HG03060 (cell line): ENCODE data around the gene TEX44.

Experiments used
- ATAC-seq: cut with Tn5 transposase; IDR thresholded peaks from one replicate; pipeline ENCODE4 v1.9.1; 2021; ENCODE audit warnings: low read depth, moderate number of reproducible peaks; ENCODE audit not compliant: unreplicated experiment

The TEX44 gene

GRCh38 chr2:231627384-231628120 is 34.9 kb downstream of the TEX44 start:
- ATAC-seq = no peak

- no peak for ATAC-seq
Observed at GRCh38 chr2:231632559-231633142, 40.0 kb downstream of the TEX44 start.

GRCh38 chr2:231633241-231633976 is 40.7 kb downstream of the TEX44 start:
- ATAC-seq = no peak

GRCh38 chr2:231634412-231634811 is 41.7 kb downstream of the TEX44 start:
- no peak for ATAC-seq

- no peak for ATAC-seq
Observed at GRCh38 chr2:231634951-231635875, 42.5 kb downstream of the TEX44 start.

- ATAC-seq = no peak
Observed at GRCh38 chr2:231640241-231640640, 47.6 kb downstream of the TEX44 start.

- no peak for ATAC-seq
Observed at GRCh38 chr2:231640641-231641111, 48.0 kb downstream of the TEX44 start.

GRCh38 chr2:231642631-231643494 is 50.2 kb downstream of the TEX44 start:
- no peak for ATAC-seq

GRCh38 chr2:231643495-231643888 is 50.8 kb downstream of the TEX44 start:
- no peak for ATAC-seq
